HepG2 (cell line): ENCODE results near the gene TRIO. TPM values are rescaled to one million over a fixed set of nuclear protein-coding genes. Genes with fewer than 3 reads are reported as not detected.
A peak's percentile ranks its signal among the peaks of the same experiment; 100 is the strongest.

Experiments
- ATAC-seq: fragments of 200-7000 bp; cut with Tn5 transposase; 3 replicates; pipeline ENCODE4 v1.9.1; 2020; ENCODE audit warnings: mild to moderate bottlenecking, moderate library complexity
- BruUV-seq: library from RNA; stranded (reverse); fragments of 400-500 nt; replicated peaks from 2 replicates; lab custom pipeline; 2021; lab: Mats Ljungman, UMichigan
- CTCF ChIA-PET: fragments of 300-600 bp; formaldehyde crosslinking; extraction: SDS; loops from one replicate; lab custom pipeline; 2021; ENCODE audit warnings: low total read pairs, inconsistent platforms, low intra/inter-chr PET ratio; lab: Yijun Ruan, JAX
- POLR2A ChIA-PET: fragments of 350-600 bp; sonication (Branson Sonifier 250); formaldehyde crosslinking; loops from one replicate; lab custom pipeline; 2020; ENCODE audit warnings: antibody characterized with exemption, inconsistent platforms; lab: Yijun Ruan, JAX
- DNase-seq: peaks from one replicate; pipeline ENCODE4 v3.0.0-alpha.2; 2015; ENCODE audit warnings: low spot score
- FAIRE-seq: peaks from 3 replicates; lab custom pipeline; 2011; peaks lifted over from hg19 to GRCh38; lab: Jason Lieb, UNC
- H2AFZ ChIP-seq: one replicate; pipeline ENCODE4 v1.6.1; 2011; ENCODE audit warnings: low read length, inconsistent platforms
- H3K27ac ChIP-seq: fragments of 300-600 bp; 3 replicates; pipeline ENCODE4 v1.8.0; 2011; ENCODE audit warnings: mixed run types, mild to moderate bottlenecking, mixed read lengths, low read length, inconsistent platforms; ENCODE audit not compliant: insufficient read depth; ENCODE audit errors: extremely low read length
- H3K27me3 ChIP-seq, 2 experiments: fragments of 200-600 bp in 1 of 2; 2 replicates in 1 of 2; 3 replicates in 1 of 2; pipeline versions ENCODE4 v1.6.0 to v1.8.0; 2011; ENCODE audit warnings: low read length in 2 of 2, mild to moderate bottlenecking in 2 of 2, moderate library complexity in 2 of 2, inconsistent platforms in 1 of 2; ENCODE audit not compliant: insufficient read depth in 2 of 2, control insufficient read depth in 1 of 2
- H3K36me3 ChIP-seq, 2 experiments: fragments of 200-600 bp in 1 of 2; replicated peaks in 1 of 2; 2 replicates in 1 of 2; 3 replicates in 1 of 2; pipeline versions ENCODE4 v1.5.1 to v1.8.0; 2011; ENCODE audit warnings: low read length in 2 of 2, inconsistent platforms in 1 of 2; ENCODE audit not compliant: insufficient read depth in 2 of 2, control insufficient read depth in 1 of 2
- H3K4me1 ChIP-seq: 2 replicates; pipeline ENCODE4 v1.5.1; 2012; ENCODE audit warnings: low read length, inconsistent platforms; ENCODE audit not compliant: insufficient read depth
- H3K4me2 ChIP-seq: 2 replicates; pipeline ENCODE4 v1.6.0; 2011; ENCODE audit warnings: low read depth, low read length, inconsistent platforms
- H3K4me3 ChIP-seq, 3 experiments: fragments of 200-600 bp in 1 of 3; sonication (generic), shearing (Covaris generic) in 1 of 3; replicated peaks in 1 of 3; 2 replicates each; pipeline ENCODE4 v1.5.1; 2011 to 2016; ENCODE audit warnings: low read length in 3 of 3, inconsistent platforms in 2 of 3, low read depth in 2 of 3, mild to moderate bottlenecking in 2 of 3, control low read depth in 1 of 3, mixed read lengths in 1 of 3; ENCODE audit not compliant: insufficient read depth in 1 of 3
- H3K79me2 ChIP-seq: one replicate; pipeline ENCODE4 v1.6.1; 2011; ENCODE audit warnings: low read length, inconsistent platforms; ENCODE audit not compliant: insufficient read depth
- H3K9ac ChIP-seq: 2 replicates; pipeline ENCODE4 v1.6.0; 2011; ENCODE audit warnings: mild to moderate bottlenecking, low read depth, low read length, inconsistent platforms; ENCODE audit not compliant: insufficient read depth
- H3K9me3 ChIP-seq: 2 replicates; pipeline ENCODE4 v1.5.1; 2012; ENCODE audit warnings: mild to moderate bottlenecking, low read length
- H4K20me1 ChIP-seq: 2 replicates; pipeline ENCODE4 v1.6.0; 2011; ENCODE audit warnings: inconsistent platforms, mild to moderate bottlenecking, low read length, moderate library complexity; ENCODE audit not compliant: insufficient read depth
- CEBPG ChIP-seq: IDR thresholded peaks from 2 replicates; pipeline ENCODE4 v1.6.1; 2016
- GABPB1 ChIP-seq: IDR thresholded peaks from 2 replicates; pipeline ENCODE4 v1.6.1; 2016; ENCODE audit warnings: mild to moderate bottlenecking, missing genetic modification reagents, moderate library complexity, missing compliant biosample characterization
- GTF2F1 ChIP-seq: fragments of 150-350 bp; IDR thresholded peaks from 2 replicates; pipeline ENCODE4 v1.6.1; 2014; ENCODE audit warnings: low read length
- MAFK ChIP-seq, 2 experiments: IDR thresholded peaks in 1 of 2; conservative IDR thresholded peaks in 1 of 2; 2 replicates each; pipeline ENCODE4 v1.6.1; 2011; ENCODE audit warnings: improper control_type of control experiment in 2 of 2, low read length in 2 of 2
- SNAPC4 ChIP-seq: sonication (generic); formaldehyde crosslinking; IDR thresholded peaks from 2 replicates; pipeline ENCODE4 v1.4.0; 2020; ENCODE audit warnings: mild to moderate bottlenecking, missing genetic modification reagents
- ZNF138 ChIP-seq: sonication (generic); formaldehyde crosslinking; IDR thresholded peaks from 2 replicates; pipeline ENCODE4 v1.5.0; 2020; ENCODE audit warnings: mild to moderate bottlenecking, low read depth, missing genetic modification reagents
- ZNF280D ChIP-seq: sonication (generic); formaldehyde crosslinking; IDR thresholded peaks from 2 replicates; pipeline ENCODE4 v1.5.1; 2020; ENCODE audit warnings: mild to moderate bottlenecking, missing genetic modification reagents
- ZNF337 ChIP-seq: sonication (generic); formaldehyde crosslinking; IDR thresholded peaks from 2 replicates; pipeline ENCODE4 v1.5.1; 2020; ENCODE audit warnings: missing genetic modification reagents, low read depth, mild to moderate bottlenecking, borderline replicate concordance
- ZNF556 ChIP-seq: sonication (generic); formaldehyde crosslinking; IDR thresholded peaks from 2 replicates; pipeline ENCODE4 v1.4.0; 2020; ENCODE audit warnings: mild to moderate bottlenecking, missing genetic modification reagents, borderline replicate concordance
- WGBS: methylation state at CpG from one replicate; pipeline ENCODE4 v1.1.6; 2017; ENCODE audit warnings: low lambda C conversion rate; 5-methylcytosine and 5-hydroxymethylcytosine counted together
- in situ Hi-C: cut with HindIII; loops from 2 replicates; pipeline ENCODE4 v1.10.0; 2017; ENCODE audit warnings: low pct_unique_long_range_greater_than_20kb; ENCODE audit not compliant: extremely low pct_ligation_motif_present
- intact Hi-C: fragments of 100-400 bp; cut with micrococcal nuclease; formaldehyde crosslinking; loops from one replicate; pipeline ENCODE4 v1.10.0; 2022; ENCODE audit not compliant: unreplicated experiment
- polyA plus RNA-seq, 8 experiments: library from polyadenylated mRNA; depleted of rRNA in 3 of 8; stranded (reverse) in 7 of 8; unstranded in 1 of 8; fragments of >200 nt; fragmentation: Illumina TruSeq in 4 of 8; extraction: Trizol in 4 of 8; gene quantifications; 2 replicates each; pipeline versions ENCODE4 v1.2.1 to v1.2.3, GENCODE V29; 2011 to 2016; ENCODE audit warnings: low read depth in 4 of 8, missing spikeins in 1 of 8, mixed read lengths in 1 of 8; ENCODE audit not compliant: insufficient read depth in 1 of 8
- total RNA-seq, 5 experiments: library from RNA; depleted of rRNA; stranded (reverse); fragments of >200 nt; fragmentation: Illumina TruSeq; extraction: Trizol; gene quantifications; 2 replicates each; pipeline ENCODE4 v1.2.3, GENCODE V29; 2016; ENCODE audit warnings: low read depth in 1 of 5
- TF ChIP-seq, protein P1 (sequence below): IDR thresholded peaks from 2 replicates; pipeline ENCODE4 v1.6.1; 2016; ENCODE audit warnings: missing biosample characterization, missing genetic modification reagents, low read depth

The TRIO gene
- total and polyA plus RNA-seq, 2 of the 13 experiments (the other 11 are each of a cell fraction or from before 2014, with no cell fraction given), result 45.2 to 45.9 TPM

- no peak for TF ChIP-seq SNAPC4 (CRISPR knock-in tag)
These were observed 361.7 kb downstream of the TRIO start (continued) for GRCh38 chr5:14504816-14505215.

GRCh38 chr5:14505310-14506139 is 362.4 kb downstream of the TRIO start:
- intact Hi-C loops, result no loop called here
- H3K27me3 ChIP-seq, result no peaks in the 10 kb centered on the region
- H4K20me1 ChIP-seq, result no peaks in the 10 kb centered on the region
- DNase-seq (no peak), ATAC-seq (peak; percentile 9; the same call in 1 of the 3 replicates), FAIRE-seq (no peak)
- ChIA-PET CTCF (no interaction called here), POLR2A (no interaction called here)
- H3K4me3 ChIP-seq, result no peak overlapping the region
- no peak overlapping the region for H3K4me2 ChIP-seq
- BruUV-seq, result no TSS peak
- H3K4me1 ChIP-seq, result no peaks in the 10 kb centered on the region
- in situ Hi-C loops, result no loop called here
- H3K9ac ChIP-seq, result no peak overlapping the region
- TF ChIP-seq GABPB1 (CRISPR knock-in tag) (no peak), ZNF280D (CRISPR knock-in tag) (no peak), MAFK (conservative IDR thresholded peaks at IDR 0.05 in 1 of 2, IDR thresholded peaks at IDR 0.05 in 1 of 2; ENCODE audit: low read length in 2 of 2) (no peak), CEBPG (CRISPR knock-in tag) (no peak), ZNF556 (CRISPR knock-in tag) (no peak), ZNF337 (CRISPR knock-in tag) (no peak), ZNF138 (CRISPR knock-in tag) (no peak), GTF2F1 (no peak)
- TF ChIP-seq, protein P1, sequence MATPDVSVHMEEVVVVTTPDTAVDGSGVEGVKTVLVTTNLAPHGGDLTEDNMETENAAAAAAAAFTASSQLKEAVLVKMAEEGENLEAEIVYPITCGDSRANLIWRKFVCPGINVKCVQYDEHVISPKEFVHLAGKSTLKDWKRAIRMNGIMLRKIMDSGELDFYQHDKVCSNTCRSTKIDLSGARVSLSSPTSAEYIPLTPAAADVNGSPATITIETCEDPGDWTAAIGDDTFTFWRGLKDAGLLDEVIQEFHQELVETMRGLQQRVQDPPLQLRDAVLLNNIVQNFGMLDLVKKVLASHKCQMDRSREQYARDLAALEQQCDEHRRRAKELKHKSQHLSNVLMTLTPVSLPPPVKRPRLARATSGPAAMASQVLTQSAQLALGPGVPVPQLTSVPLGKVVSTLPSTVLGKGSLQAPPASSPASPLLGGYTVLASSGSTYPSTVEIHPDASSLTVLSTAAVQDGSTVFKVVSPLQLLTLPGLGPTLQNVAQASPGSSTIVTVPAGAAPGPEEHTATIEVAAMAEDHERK (CRISPR knock-in tag), result no peak
- H2AFZ ChIP-seq, result no peak overlapping the region
- H3K27ac ChIP-seq, result no peak overlapping the region
- no peaks in the 10 kb centered on the region for H3K9me3 ChIP-seq
- 93% methylated on average over 23 of the region's 23 CpGs for WGBS
- H3K79me2 ChIP-seq, result no peaks in the 10 kb centered on the region
- H3K36me3 ChIP-seq, result peaks cover 22 to 31% of the 10 kb centered on the region in 2 experiments
